K562 (cell line): ENCODE measurements around the gene RSRC1. TPM values are rescaled to one million over a fixed set of nuclear protein-coding genes. Genes with fewer than 3 reads are reported as not detected.

Experiments used
- C11orf30 ChIP-seq: fragments of 450-650 bp; IDR thresholded peaks from 2 replicates; pipeline ENCODE4 v1.6.1; 2016; ENCODE audit warnings: low read depth, mild to moderate bottlenecking
- GATAD2A ChIP-seq: fragments of 450-650 bp; IDR thresholded peaks from 2 replicates; pipeline ENCODE4 v1.6.1; 2017
- HLTF ChIP-seq: fragments of 450-650 bp; IDR thresholded peaks from 2 replicates; pipeline ENCODE4 v1.6.1; 2016
- KLF13 ChIP-seq: fragments of 450-650 bp; IDR thresholded peaks from 2 replicates; pipeline ENCODE4 v1.6.1; 2016; ENCODE audit warnings: missing genetic modification characterization, low read depth, mild to moderate bottlenecking, missing compliant biosample characterization, moderate library complexity, borderline replicate concordance
- MTF1 ChIP-seq: fragments of 250-450 bp; sonication (Bioruptor Pico); IDR thresholded peaks from 2 replicates; pipeline ENCODE4 v1.9.0; 2021; ENCODE audit warnings: moderate library complexity, mild to moderate bottlenecking, inconsistent platforms, borderline replicate concordance
- POU5F1 ChIP-seq: fragments of 150-350 bp; IDR thresholded peaks from 2 replicates; pipeline ENCODE4 v1.6.1; 2014; ENCODE audit warnings: borderline replicate concordance, low read length, low read depth, mild to moderate bottlenecking; ENCODE audit not compliant: partially characterized antibody
- RFX7 ChIP-seq: fragments of 250-450 bp; sonication (Bioruptor Pico); IDR thresholded peaks from 2 replicates; pipeline ENCODE4 v1.5.1; 2021; ENCODE audit warnings: mild to moderate bottlenecking
- RHOXF2B ChIP-seq: fragments of 250-450 bp; sonication (Bioruptor Pico); conservative IDR thresholded peaks from 2 replicates; pipeline ENCODE4 v1.5.1; 2021
- SRSF1 ChIP-seq: fragments of 200-400 bp; formaldehyde crosslinking; IDR thresholded peaks from 2 replicates; pipeline ENCODE4 v1.6.1; 2017; ENCODE audit warnings: mild to moderate bottlenecking, low read depth, low read length, moderate library complexity
- polyA plus RNA-seq, 8 experiments: library from polyadenylated mRNA; depleted of rRNA in 4 of 8; stranded (reverse) in 5 of 8; unstranded in 3 of 8; fragments of >200 nt; fragmentation: Nextera tagmentation in 2 of 8; fragmentation: Illumina TruSeq in 1 of 8; extraction: Ambion mirVana in 2 of 8; extraction: Trizol in 1 of 8; gene quantifications; 2 replicates each; pipeline versions ENCODE4 v1.2.1 to v1.2.3, GENCODE V29; 2011 to 2014; ENCODE audit warnings: inconsistent platforms in 1 of 8, missing spikeins in 1 of 8
- total RNA-seq, 7 experiments: library from RNA; depleted of rRNA in 6 of 7; stranded (reverse); fragments of >200 nt in 6 of 7; fragmentation: Illumina TruSeq in 2 of 7; extraction: Trizol in 2 of 7; gene quantifications; 2 replicates each; pipeline versions ENCODE4 v1.2.1 to v1.2.3, GENCODE V29; 2011 to 2021; ENCODE audit warnings: low replicate concordance in 1 of 7
- TF ChIP-seq, protein P1 (sequence below): sonication (generic); formaldehyde crosslinking; IDR thresholded peaks from 2 replicates; pipeline ENCODE4 v1.8.1; 2023; ENCODE audit warnings: mild to moderate bottlenecking, missing genetic modification reagents, moderate library complexity
- TF ChIP-seq, protein P2 (sequence below): fragments of 450-650 bp; IDR thresholded peaks from 2 replicates; pipeline ENCODE4 v1.6.1; 2017; ENCODE audit warnings: antibody characterized with exemption

RSRC1 gene
- total and polyA plus RNA-seq, 9 of the 15 experiments (the other 6 are each of a cell fraction or from before 2014, with no cell fraction given), result 19.3 to 128 (median 75.5) TPM

DNA sequence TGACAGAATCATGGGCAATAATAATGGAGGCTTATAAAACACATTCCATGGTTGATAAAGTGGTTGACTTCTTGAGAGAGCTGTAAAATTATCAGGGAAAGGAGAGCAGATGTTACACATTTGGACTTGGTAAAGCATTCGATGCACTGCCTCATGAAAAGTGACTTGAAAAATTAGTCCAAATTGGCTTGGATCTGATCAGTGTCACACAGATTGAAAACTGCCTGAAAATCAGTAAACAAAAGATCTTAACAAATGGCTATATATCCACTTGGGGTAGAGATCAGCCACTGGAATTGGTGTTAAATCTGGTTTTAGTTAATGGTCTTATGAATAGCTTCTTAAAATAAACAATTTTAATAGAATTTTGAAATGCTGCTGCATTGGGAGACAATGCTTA lies 24.0 kb upstream of the RSRC1 start (continued):
- TF ChIP-seq, protein P1, sequence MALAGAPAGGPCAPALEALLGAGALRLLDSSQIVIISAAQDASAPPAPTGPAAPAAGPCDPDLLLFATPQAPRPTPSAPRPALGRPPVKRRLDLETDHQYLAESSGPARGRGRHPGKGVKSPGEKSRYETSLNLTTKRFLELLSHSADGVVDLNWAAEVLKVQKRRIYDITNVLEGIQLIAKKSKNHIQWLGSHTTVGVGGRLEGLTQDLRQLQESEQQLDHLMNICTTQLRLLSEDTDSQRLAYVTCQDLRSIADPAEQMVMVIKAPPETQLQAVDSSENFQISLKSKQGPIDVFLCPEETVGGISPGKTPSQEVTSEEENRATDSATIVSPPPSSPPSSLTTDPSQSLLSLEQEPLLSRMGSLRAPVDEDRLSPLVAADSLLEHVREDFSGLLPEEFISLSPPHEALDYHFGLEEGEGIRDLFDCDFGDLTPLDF (CRISPR knock-in tag), result no peak
- TF ChIP-seq, protein P2, sequence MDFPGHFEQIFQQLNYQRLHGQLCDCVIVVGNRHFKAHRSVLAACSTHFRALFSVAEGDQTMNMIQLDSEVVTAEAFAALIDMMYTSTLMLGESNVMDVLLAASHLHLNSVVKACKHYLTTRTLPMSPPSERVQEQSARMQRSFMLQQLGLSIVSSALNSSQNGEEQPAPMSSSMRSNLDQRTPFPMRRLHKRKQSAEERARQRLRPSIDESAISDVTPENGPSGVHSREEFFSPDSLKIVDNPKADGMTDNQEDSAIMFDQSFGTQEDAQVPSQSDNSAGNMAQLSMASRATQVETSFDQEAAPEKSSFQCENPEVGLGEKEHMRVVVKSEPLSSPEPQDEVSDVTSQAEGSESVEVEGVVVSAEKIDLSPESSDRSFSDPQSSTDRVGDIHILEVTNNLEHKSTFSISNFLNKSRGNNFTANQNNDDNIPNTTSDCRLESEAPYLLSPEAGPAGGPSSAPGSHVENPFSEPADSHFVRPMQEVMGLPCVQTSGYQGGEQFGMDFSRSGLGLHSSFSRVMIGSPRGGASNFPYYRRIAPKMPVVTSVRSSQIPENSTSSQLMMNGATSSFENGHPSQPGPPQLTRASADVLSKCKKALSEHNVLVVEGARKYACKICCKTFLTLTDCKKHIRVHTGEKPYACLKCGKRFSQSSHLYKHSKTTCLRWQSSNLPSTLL, result no peak
- TF ChIP-seq HLTF, result no peak
- TF ChIP-seq POU5F1, result no peak
- TF ChIP-seq SRSF1, result no peak
- no peak for TF ChIP-seq RFX7 (CRISPR knock-in tag)
- TF ChIP-seq RHOXF2B (CRISPR knock-in tag), result no peak
- no peak for TF ChIP-seq GATAD2A
- TF ChIP-seq MTF1, result no peak
- no peak for TF ChIP-seq C11orf30
- TF ChIP-seq KLF13, result no peak
